ENCODE results near the gene TMEM238L.

The TMEM238L gene

DNA sequence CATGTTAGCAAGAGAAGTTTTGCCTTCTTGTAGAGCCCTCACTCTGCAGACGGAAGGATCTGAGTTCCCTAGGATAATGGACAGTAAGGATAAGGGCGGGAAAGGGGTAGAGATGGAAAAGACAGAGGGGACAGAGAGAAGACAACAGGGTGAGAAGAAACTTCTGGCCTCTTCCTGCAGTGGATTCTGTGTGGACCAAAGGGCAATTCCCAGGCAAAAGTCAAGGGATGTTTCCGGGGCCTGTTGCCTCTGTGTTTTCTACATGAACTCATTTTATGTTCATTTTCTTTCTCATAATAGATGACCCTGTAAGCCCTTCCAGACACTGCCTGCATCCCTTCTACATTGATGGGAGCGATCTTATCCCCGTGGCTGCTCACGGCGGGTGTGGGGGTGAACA is 647 bp upstream of the TMEM238L start:
- no peak for DNase-seq (ENCODE audit: low spot score)

DNA sequence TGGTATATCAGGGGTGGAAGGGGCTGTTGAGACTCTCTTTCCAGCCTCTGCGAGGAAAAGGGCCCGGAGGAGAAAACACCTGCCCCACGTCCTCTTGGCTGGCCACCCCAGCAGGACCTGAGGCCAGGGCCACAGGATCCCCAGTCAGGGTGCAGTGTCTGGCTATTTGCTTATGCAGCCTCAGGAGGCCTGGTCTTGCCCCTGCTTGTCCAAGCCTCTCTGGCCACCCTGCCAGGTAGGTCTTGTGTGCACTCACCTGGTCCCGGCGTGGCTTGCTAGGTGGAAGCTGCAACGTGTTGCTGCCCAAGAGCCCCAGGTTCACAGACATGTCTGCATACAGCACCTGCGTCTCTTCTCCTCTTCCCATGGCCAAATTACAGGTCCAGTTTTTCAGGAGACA is 549 bp downstream of the TMEM238L start:
- DNase-seq (ENCODE audit: low spot score): no peak

DNA sequence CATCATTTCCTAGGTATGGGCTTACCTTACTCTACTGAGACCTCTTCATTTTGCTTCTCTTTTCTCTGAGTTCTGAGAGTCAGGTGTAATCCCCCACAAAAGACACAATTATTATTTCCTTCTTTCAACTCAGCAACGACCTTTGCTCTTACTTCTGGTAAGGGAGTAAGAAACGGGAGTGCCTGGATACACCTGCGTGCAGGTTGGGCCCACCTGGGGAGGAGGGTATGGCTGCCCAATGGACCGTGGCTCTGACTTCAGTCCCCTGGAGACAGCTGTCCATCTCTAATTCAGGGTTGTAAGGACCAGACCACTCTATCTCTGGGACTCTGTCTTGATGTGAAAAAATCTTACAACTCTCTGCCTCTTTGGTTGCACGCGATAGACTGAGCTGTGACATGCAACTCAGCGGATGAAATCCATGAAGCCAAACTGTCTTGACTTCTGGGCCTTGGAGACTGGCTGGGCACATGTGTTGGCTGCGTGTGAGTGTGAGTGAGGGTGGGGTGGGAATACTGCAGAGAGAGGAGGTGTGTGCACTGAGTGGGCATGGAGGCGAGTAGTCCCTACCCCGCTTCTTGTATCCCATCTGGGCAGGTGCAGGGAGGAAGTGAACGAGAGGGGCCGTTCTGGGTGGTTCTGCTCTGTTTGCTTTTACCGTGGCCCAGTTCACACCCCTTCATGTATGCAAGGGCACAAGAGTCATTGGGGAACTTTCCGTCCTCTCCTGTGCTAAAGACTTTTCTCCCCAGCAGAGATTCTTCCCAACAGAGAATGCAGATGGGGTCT is 1.2 kb downstream of the TMEM238L start:
- no peak for DNase-seq (ENCODE audit: low spot score)

DNA sequence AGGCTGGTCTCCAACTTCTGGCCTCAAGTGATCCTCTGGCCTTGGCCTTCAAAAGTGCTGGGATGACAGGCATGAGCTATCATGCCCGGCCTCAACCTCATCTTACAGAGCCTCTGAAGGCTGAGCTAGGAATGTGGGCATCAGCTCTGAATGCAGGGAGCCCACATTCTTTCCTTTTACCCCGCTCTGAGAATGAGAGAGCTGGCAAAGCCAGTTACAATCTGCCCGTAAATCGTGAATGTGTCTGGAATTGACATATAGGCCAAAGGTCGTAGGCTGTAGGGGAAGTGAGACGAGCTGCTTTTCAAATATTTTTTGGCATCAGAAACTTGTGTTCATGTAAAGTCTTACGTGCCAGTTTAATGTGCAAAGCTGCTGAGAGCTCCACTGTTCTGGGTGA is 4.5 kb downstream of the TMEM238L start:
- no peak for DNase-seq (ENCODE audit: low spot score)

DNA sequence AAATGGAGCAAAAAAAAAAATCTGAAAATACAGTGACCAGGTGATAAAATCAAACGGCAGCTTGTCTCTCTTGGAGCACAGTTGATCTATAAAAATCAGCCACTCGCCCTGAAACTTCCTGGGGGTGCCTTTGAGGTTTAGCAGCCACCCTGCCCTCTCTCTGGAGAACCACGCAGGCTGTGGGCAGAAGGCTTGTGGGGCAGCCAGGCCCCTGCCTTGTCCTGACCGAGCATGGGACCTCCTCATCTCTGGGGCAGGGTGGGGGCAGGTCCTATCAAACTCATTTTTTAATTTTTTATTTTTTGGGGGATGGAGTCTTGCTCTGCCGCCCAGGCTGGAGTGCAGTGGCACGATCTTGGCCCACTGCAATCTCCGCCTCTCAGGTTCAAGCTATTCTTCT is 5.0 kb downstream of the TMEM238L start:
- no peak for DNase-seq (ENCODE audit: low spot score)

DNA sequence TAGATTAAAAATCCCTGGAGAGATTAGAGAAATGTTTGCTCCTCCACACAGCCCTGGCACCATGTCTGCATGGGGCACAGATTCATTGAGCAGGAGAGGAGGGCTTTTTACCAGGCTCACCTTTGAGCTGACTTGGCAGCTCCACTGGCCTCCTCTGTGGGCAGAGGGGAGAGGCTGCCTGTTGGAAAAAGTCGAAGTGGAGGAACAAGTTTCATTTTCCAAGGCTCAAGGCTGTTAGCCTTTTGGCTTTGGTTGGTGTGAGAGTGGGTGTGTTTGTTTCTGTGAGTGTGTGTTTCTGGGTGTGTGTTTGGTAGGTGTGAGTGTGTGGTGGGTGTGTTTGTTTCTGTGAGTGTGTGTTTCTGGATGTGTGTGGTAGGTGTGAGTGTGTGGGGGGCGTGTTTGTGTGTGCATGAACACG is 5.6 kb downstream of the TMEM238L start:
- no peak for DNase-seq (ENCODE audit: low spot score)

DNA sequence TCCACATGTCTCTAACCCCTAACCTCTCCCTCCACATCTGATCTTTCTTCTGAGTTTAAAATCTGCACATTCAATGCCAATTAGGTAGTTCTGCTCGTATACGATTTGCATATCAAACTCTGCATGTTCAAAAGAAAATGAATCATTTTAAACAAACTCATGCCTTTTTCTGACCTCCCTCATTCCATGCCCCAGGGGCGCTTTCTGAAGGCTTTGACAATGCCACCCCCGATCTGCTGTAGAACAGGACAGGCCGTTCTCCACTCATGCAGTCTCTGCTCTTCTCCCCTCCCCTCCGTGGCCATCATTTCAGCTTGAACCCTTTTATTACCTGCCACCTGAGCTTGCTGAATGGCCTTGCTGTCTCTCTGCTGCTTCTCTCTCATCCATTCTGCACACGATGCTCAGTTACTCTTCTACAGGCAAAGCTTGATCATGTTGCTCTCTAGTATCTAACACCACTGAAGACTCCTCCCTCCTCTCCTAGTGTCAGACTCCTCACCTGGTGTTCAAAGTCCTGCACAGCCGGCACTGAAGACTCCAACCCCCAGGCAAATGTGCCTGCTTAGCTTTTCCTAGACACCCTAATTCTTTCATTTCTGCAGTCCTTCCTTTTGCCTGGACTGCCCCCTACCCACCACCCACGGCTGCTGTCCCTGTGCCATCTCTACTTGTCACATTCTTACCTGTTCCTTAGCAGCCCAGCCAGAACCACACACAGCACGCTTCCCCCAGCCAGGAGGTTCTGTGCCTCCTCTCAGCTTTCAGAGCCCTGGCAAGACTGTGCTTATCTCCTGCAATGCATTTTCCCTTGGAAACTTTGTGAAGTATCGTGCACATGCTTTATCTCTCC is 6.2 kb downstream of the TMEM238L start:
- DNase-seq (ENCODE audit: low spot score): no peak

DNA sequence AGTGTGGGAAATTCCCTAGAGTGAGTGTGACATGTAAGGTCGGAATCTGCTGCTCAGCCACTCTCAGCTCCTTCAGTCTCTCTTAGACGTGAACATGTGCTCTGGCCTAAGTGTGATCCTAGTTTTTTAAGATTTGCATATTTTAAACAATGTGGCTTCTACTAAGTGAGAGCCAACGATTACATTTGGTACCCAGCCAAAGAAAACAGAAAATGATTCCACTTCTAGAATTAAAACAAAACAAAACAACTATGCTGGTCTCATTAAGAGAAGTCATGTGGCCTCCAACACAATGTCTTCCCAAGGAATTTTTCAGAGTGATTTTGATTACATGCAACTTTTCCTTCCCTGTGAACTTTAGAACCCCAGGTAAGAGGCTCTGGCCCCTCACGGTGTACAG is 10.1 kb downstream of the TMEM238L start:
- DNase-seq (ENCODE audit: low spot score): no peak

DNA sequence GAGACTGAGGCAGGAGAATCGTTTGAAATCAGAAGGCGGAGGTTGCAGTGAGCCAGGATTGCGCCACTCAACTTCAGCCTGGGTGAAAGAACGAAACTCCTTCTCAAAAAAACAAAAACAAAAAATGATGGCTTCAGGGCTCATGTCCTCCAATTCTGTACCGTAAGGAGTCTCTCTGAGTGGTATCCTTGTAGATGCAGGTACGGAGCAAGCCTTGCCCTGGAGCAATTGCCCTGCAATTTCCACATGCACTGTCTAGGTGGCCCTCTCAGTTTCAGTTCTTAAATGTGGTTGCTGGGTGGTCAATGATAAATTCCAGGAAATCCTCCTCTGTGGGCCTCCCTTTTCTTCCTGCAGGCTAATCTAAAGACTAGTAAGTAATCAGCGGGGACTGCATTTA is 10.6 kb downstream of the TMEM238L start:
- no peak for DNase-seq (ENCODE audit: low spot score)

DNA sequence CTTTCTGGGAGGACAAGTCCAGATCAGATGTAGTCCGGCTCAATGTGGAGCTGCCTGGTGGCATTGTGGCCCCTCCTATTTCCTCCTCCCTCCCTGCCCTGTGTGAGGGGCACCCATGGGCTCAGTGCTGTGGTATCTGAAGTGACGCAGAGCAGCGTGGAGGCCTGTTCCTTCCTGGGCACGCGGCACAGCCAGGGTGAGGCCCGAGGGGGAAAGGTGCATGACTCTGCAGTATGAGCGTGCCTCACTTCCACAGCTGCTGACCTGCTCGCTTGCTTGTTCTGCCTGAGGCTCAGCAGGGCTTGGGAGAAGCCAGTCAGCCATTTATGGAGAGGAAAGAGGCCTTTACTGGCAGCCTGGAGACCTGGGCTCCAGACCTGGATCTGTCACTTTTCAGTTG is 11.7 kb downstream of the TMEM238L start:
- no peak for DNase-seq (ENCODE audit: low spot score)

DNA sequence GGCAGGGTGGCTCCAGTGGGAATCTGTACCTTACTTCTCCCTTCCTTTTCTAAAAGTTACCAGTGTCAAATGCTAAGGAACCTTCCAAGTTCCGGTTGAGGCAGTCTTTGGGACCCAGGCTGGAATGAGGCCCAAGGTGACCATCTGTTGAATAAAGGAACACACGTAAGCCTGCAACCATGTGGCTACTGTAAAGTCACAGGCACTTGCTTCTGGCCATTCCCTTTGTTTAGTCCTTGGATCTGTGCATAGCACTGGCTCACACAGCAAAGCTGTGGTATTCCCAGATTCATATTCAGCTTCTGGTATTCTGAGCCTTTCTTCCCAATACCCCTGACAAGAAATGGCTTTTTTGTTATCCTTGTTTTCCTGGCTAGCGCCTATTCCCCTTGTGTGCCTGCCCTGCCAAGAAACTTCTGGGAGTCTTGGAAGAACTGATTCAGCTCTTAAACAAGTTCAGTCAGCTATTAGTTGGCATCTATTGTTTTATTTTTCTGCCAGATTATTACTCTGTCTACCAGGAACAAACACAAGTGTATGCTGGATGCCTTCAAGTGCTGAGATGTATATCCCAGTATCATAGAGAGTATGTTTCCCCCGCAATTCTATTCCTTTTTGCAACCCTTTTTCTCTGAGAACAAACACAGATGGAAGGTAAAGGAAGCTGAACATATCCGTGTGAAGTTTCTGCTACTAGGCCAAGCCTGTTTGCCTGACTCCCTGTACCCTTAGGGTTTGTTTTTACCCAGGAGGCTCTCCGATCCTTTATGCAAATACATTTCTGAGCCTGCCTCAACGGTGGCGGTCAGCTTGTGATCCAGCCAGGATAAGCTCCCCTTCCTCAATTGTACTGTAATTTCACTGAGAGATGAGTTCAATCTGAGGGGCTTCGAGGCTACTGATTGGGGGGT is 13.2 kb downstream of the TMEM238L start:
- no peak for DNase-seq (ENCODE audit: low spot score)

DNA sequence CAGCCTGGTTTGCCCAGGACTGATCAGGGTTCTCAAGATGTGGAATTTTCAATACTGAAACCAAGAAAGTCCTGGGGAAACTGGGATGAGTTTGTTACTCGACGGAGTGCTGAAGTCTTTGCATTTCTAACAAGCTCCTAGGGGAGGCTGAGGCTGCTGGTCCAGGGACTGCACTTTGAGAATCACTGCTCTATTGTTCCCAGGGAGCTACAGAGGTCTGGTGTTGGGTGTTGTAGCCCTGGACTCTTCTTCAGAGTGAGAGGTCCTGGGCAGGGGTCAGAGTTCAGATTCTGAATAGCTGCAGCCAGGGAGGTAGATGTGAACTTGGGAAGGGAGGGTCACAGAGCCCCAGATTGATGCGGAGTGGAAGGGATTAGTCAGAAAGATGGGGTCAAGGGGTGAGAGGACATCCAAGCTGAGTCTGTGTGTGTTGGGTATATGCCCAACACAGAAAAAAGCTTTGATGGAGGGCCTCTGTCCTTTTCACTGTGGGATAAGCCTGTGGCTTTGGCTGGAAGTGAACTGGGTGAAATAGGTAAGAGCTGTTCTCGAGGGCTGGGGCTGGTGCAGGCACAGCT is 14.1 kb downstream of the TMEM238L start:
- DNase-seq (ENCODE audit: low spot score): no peak

DNA sequence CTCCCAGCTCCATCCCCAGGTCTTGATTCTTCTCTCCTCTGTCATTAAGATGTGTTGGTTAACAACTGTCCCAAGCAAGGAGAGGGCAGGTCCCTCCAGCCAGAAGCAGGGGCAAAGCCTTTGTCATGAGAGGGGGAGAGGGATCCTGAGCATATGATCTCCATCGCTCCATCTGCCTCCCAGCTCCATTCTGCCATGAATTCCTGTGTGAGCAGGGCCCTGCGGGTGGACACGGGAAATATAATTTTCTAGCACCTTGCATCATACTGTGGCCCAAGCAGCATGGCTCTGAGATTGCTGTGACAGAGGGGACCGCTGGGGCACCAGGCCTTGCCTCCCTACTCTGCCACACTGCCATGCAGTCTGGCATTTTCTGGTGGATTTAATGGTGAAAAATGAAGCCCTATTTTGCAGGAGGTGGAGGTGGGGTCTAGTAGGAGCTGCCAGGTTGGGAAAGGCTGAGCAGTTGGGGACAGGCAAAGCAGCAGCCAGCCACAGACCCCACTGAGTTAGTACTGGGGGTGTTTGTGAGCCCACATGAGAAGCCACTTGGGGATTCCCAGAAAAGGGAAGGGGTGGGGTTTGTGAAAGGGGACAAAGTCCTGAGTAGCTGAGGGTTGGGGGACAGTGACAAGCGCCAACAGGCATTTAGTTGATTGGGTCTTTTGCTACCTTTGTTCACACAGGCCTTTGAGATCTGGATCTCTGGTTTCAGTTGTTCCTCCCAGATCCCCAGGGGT is 16.4 kb downstream of the TMEM238L start:
- no peak for DNase-seq (ENCODE audit: low spot score)

DNA sequence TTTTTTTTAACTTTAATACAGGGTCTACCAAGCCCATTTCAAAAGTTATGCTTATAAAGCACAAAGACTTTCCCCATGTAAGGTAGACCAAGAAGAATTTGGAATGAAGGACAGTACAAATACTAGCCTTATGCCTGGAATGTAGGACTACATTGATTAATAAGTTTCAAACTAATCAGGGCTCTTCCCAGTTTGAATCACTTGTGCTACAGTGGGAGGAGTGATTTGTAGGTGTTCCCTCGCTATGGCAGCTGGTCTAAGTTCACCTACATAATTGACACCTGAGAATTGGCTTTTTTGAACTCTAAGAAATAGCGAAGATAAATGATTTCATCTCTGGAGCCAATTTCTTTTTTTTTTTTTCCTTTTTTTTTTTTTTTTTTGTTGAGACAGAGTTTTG is 18.6 kb downstream of the TMEM238L start:
- no peak for DNase-seq (ENCODE audit: low spot score)

DNA sequence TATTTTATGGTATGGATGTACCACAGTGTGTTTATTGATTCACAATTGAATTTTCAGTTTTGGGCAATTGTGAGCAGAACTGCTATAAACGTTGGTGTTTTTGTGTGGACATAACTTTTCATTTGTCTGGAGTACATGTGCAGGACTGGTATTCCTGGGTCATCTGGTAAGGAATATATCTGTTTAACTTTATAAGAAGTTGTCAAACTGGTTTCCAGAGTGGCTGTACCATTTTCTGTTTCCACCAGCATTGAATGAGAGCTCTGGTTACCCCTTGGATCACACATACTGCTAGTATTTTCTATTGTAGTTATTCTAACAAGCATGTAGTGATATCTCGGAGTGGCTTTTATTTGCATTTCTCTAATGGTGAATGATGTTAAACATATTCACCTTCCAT is 24.3 kb downstream of the TMEM238L start:
- no peak for DNase-seq (ENCODE audit: low spot score)

DNA sequence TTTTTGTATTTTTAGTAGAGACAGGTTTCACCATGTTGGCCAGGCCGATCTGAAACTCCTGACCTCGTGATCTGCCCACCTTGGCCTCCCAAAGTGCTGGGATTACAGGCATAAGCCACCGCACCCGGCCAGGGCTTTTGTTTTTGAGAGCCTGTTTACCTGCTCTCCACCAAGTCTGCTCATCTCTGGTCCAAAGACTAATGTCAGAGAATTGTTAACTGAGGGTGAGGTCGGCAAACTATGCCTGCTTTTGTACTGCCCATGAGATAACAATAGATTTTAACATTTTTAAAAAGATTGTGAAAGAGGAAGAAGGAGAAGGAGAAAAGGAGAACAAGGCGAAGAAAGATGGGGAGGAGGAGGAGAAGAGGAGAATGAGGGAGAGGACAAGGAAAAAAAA is 26.0 kb downstream of the TMEM238L start:
- no peak for DNase-seq (ENCODE audit: low spot score)

DNA sequence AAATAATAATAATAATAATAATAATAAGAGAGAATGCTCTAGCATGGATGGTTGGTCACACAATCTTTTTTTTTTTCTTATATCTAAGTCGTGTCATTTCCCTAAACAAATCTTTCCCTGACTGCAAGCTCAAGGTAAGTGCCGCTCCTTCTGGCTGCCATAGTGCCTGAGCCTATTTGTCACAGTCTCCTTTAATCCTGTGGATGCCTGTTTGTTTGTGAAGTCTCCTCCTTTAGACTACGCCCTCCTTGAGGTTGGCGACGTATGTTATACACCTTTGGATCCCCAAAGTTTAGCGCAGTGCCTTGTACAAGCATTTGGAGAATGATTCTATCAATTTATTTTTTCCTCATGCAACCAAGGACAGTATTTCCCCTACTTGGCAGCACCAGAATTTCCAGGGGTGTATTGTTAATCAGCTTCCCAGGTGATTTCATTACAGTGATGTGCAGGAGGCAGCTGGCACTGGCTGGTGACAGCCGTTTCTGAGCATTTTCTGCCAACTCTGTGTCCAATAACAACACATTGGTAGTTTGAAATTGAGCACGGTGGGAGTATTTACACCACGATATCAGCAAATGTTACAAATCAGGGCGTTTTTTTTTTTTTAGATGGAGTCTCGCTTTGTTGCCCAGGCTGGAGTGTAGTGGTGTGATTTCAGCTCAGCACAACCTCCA is 26.6 kb downstream of the TMEM238L start:
- no peak for DNase-seq (ENCODE audit: low spot score)

DNA sequence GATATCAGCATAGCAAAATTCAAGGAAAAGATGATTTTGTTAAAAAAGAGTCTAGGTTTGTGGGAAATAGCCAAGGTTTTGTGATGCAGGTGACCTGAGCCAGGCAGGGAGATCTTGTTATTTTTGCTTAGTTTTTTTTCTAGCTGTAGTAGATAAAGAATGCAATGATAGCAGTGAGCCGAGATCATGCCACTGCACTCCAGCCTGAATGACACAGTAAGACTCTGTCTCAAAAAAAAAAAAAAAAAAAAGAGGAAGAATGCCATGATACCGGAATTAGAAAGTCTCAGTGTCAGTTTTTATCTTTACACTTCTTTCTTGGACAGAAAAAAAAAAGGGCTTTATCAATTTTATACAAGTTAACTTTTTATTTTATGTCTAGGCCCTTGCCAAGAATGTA is 27.5 kb downstream of the TMEM238L start:
- DNase-seq (ENCODE audit: low spot score): no peak

DNA sequence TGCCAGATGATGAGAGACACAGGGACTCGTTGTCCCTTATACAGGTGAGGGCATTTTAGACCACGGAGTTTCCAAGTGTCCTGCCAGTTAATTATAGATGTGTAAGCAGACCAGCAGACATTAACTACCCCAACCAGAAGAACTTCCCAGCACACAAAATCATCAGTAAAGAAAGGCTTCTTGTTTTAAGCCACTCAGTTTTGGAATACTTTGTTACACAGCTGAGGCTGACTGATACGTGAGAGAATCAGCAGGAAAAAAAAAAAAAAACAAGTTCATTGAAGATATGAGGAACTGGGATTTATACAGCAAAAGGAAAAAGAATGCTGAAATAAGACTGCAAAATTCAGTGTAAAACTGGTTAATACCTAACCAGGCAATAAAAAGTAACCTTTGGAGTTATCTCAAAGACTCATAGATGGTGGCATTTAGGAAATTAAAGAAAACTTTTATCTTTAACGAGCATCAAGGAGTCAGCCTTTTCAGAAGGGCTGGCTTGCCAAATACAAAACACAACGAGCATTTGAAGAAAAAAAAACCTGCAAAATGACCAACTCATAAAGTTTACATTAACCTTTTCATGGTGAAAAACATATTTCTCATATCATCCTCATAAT is 28.1 kb downstream of the TMEM238L start:
- DNase-seq (ENCODE audit: low spot score): no peak

DNA sequence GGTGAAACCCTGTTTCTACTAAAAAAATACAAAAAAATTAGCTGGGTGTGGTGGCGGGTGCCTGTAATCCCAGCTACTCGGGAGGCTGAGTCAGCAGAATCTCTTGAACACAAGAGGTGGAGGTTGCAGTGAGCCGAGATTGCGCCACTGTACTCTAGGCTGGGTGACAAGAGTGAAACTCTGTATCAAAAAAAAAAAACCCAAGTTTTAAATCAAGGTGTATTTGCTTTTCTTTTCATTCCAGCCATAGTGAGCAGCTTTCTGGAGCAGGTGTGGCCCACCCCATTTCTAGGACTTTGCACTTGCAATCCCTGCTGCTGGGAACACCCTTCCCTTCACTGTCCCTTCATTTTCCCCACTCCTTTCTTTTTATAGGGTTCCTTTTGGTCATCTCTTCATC is 28.8 kb downstream of the TMEM238L start:
- DNase-seq (ENCODE audit: low spot score): no peak
